ENCODE measurements around the gene CAND2. TPM values are rescaled to one million over a fixed set of nuclear protein-coding genes. Genes with fewer than 3 reads are reported as not detected.

CAND2 gene
- total and polyA plus RNA-seq, 2 of the 8 experiments (the other 6 are each of a cell fraction or from before 2014, with no cell fraction given), result 8.7 TPM

DNA sequence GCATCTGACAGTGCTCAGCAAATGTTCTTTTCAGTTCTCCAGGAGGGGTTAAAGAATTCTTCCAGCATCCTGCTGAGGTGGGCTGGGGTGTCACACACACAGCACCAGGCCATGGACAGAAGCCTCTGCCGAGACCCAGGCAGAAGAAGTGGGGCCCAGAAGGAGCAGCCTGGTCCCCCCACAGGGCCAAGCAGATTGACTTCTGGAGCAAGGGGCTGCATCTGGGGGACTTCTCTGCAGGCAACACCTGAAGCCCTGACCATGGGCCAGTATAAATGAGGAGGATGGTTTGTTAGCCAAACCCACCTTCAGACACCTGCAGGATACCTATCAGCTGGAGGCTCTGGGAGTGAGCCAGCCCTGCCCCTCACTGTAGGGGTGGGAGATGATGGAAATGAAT is 21.3 kb upstream of the CAND2 start (continued):
- TF ChIP-seq CHD7 (IDR thresholded peaks at IDR 0.05; ENCODE audit: insufficient replicate concordance, low read length) (no peak), CBX5 (IDR thresholded peaks at IDR 0.05; ENCODE audit: low read depth, low read length) (no peak), JUN (IDR thresholded peaks at IDR 0.05; ENCODE audit: low read depth, low read length) (no peak), NANOG (IDR thresholded peaks at IDR 0.05; ENCODE audit: insufficient read depth, low read depth, low read length, poor library complexity, severe bottlenecking) (no peak)

Data from H1 (cell line).